WTC11 (cell line): ENCODE results near the gene TMEM151A. TPM values are rescaled to one million over a fixed set of nuclear protein-coding genes. Genes with fewer than 3 reads are reported as not detected.
A peak's percentile ranks its signal among the peaks of the same experiment; 100 is the strongest.

Experiments used
- CREM ChIP-seq: sonication (generic); formaldehyde crosslinking; IDR thresholded peaks from 2 replicates; pipeline ENCODE4 v1.8.1; 2022; ENCODE audit warnings: mild to moderate bottlenecking, missing genetic modification reagents, moderate library complexity
- FOXP1 ChIP-seq: sonication (generic); formaldehyde crosslinking; IDR thresholded peaks from 2 replicates; pipeline ENCODE4 v1.8.0; 2022; ENCODE audit warnings: missing genetic modification reagents, mild to moderate bottlenecking, moderate library complexity, borderline replicate concordance
- GABPB1 ChIP-seq: sonication (generic); formaldehyde crosslinking; IDR thresholded peaks from 2 replicates; pipeline ENCODE4 v1.8.1; 2023; ENCODE audit warnings: mild to moderate bottlenecking, missing genetic modification reagents
- GTF2I ChIP-seq: fragments of 250-450 bp; sonication (Bioruptor Pico); conservative IDR thresholded peaks from 2 replicates; pipeline ENCODE4 v1.4.0; 2021; ENCODE audit warnings: mild to moderate bottlenecking
- MYBL2 ChIP-seq: sonication (generic); formaldehyde crosslinking; IDR thresholded peaks from 2 replicates; pipeline ENCODE4 v1.8.1; 2023; ENCODE audit warnings: mild to moderate bottlenecking, moderate library complexity, missing genetic modification reagents
- NR1H2 ChIP-seq: sonication (generic); formaldehyde crosslinking; IDR thresholded peaks from 2 replicates; pipeline ENCODE4 v1.9.0; 2021; ENCODE audit warnings: mild to moderate bottlenecking, moderate library complexity, missing genetic modification reagents
- PRRX2 ChIP-seq: fragments of 250-450 bp; sonication (Bioruptor Pico); IDR thresholded peaks from 2 replicates; pipeline ENCODE4 v1.8.0; 2021; ENCODE audit warnings: mild to moderate bottlenecking
- RELA ChIP-seq: sonication (generic); formaldehyde crosslinking; IDR thresholded peaks from 2 replicates; pipeline ENCODE4 v1.8.1; 2022; ENCODE audit warnings: missing genetic modification reagents, mild to moderate bottlenecking, borderline replicate concordance
- TCF7 ChIP-seq: sonication (generic); formaldehyde crosslinking; IDR thresholded peaks from 2 replicates; pipeline ENCODE4 v1.8.0; 2022; ENCODE audit warnings: mild to moderate bottlenecking, low read depth, missing genetic modification reagents, moderate library complexity
- TP53 ChIP-seq: sonication (generic); formaldehyde crosslinking; IDR thresholded peaks from 2 replicates; pipeline ENCODE4 v1.8.1; 2023; ENCODE audit warnings: mild to moderate bottlenecking, missing genetic modification reagents
- ZBTB21 ChIP-seq: sonication (generic); formaldehyde crosslinking; IDR thresholded peaks from 2 replicates; pipeline ENCODE4 v1.8.1; 2023; ENCODE audit warnings: mild to moderate bottlenecking, missing genetic modification reagents, borderline replicate concordance
- ZNF121 ChIP-seq: sonication (generic); formaldehyde crosslinking; IDR thresholded peaks from 2 replicates; pipeline ENCODE4 v1.8.0; 2023; ENCODE audit warnings: missing genetic modification reagents
- ZNF138 ChIP-seq: sonication (generic); formaldehyde crosslinking; conservative IDR thresholded peaks from 2 replicates; pipeline ENCODE4 v1.8.1; 2022; ENCODE audit warnings: mild to moderate bottlenecking, moderate library complexity, missing genetic modification reagents
- ZNF219 ChIP-seq: sonication (generic); formaldehyde crosslinking; IDR thresholded peaks from 2 replicates; pipeline ENCODE4 v1.8.0; 2023; ENCODE audit warnings: missing genetic modification reagents, mild to moderate bottlenecking, borderline replicate concordance
- ZNF317 ChIP-seq: sonication (generic); formaldehyde crosslinking; IDR thresholded peaks from 2 replicates; pipeline ENCODE4 v1.8.1; 2023; ENCODE audit warnings: low read depth, mild to moderate bottlenecking, moderate library complexity, missing genetic modification reagents, borderline replicate concordance
- ZNF671 ChIP-seq: fragments of 250-450 bp; sonication (Bioruptor Pico); IDR thresholded peaks from 2 replicates; pipeline ENCODE4 v1.8.0; 2021; ENCODE audit warnings: mild to moderate bottlenecking
- total RNA-seq: library from RNA; stranded (reverse); gene quantifications from 3 replicates; pipeline ENCODE4 v1.2.3, GENCODE V29; 2021
- TF ChIP-seq, protein P1 (sequence below): sonication (generic); formaldehyde crosslinking; conservative IDR thresholded peaks from 2 replicates; pipeline ENCODE4 v1.8.1; 2022; ENCODE audit warnings: mild to moderate bottlenecking, missing genetic modification reagents
- TF ChIP-seq, protein P2 (sequence below): sonication (generic); formaldehyde crosslinking; IDR thresholded peaks from 2 replicates; pipeline ENCODE4 v1.8.0; 2023; ENCODE audit warnings: missing genetic modification reagents, mild to moderate bottlenecking, borderline replicate concordance
- TF ChIP-seq, protein P3 (sequence below): sonication (generic); formaldehyde crosslinking; IDR thresholded peaks from 2 replicates; pipeline ENCODE4 v1.8.1; 2022; ENCODE audit warnings: mild to moderate bottlenecking, moderate library complexity, missing genetic modification reagents
- TF ChIP-seq, protein P4 (sequence below): fragments of 200-600 bp; IDR thresholded peaks from 2 replicates; pipeline ENCODE4 v1.8.0; 2022; ENCODE audit warnings: antibody characterized with exemption
- TF ChIP-seq, protein P5 (sequence below): sonication (generic); formaldehyde crosslinking; IDR thresholded peaks from 2 replicates; pipeline ENCODE4 v1.8.0; 2022; ENCODE audit warnings: mild to moderate bottlenecking, missing genetic modification reagents
- TF ChIP-seq, protein P6 (sequence below): sonication (generic); formaldehyde crosslinking; IDR thresholded peaks from 2 replicates; pipeline ENCODE4 v1.8.1; 2022; ENCODE audit warnings: low read depth, missing genetic modification reagents, borderline replicate concordance
- TF ChIP-seq, protein P7 (sequence below): sonication (generic); formaldehyde crosslinking; IDR thresholded peaks from 2 replicates; pipeline ENCODE4 v1.8.1; 2022; ENCODE audit warnings: mild to moderate bottlenecking, missing genetic modification reagents, moderate library complexity, borderline replicate concordance
- TF ChIP-seq, protein P8 (sequence below): fragments of 250-450 bp; sonication (Bioruptor Pico); conservative IDR thresholded peaks from 2 replicates; pipeline ENCODE4 v1.9.0; 2021; ENCODE audit warnings: mild to moderate bottlenecking

Gene TMEM151A
- total RNA-seq, 1 experiment from 2014 or later, result 2.2 TPM

DNA sequence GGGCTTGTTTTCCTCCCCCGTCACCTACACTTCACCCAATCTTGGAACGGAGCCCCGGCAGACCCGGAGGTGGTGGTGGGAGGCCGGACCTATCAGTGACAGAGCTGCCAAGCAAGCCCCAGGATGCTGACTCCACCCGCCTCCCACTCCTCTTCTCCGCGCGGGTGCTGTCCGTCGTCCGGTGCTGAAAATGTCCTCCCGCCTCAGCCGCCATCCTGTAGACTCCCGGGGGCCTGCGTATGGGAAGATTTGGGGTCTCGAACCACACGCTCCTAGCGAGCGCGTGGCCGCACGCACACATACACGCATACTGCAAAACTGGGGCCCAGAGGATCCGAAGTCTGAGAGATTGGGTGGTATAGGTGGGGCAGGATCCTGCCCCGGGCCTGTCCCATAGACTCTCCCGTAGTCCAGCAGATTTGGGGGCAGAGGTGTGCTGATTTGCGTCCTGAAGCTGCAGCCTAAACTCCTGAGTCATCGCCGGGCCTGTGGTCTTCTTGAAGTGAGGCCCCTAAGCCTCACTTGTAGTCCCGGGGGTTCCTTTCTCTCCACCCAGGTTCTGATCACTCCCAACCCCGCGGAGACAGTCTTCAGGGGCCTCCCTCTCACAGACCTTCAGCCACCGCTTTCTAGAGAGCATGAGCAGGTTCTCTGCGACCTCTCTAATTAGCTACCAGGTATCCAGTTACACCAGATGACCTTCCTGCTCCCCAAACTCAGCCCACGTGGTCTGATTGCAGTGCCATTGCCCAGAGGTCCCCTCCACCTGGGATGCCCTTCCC, 2.0 kb upstream of the TMEM151A start (continued):
- TF ChIP-seq FOXP1 (CRISPR knock-in tag), result peak; percentile 96
- no peak for TF ChIP-seq NR1H2 (CRISPR knock-in tag)
- no peak for TF ChIP-seq ZNF138
- TF ChIP-seq, protein P1, sequence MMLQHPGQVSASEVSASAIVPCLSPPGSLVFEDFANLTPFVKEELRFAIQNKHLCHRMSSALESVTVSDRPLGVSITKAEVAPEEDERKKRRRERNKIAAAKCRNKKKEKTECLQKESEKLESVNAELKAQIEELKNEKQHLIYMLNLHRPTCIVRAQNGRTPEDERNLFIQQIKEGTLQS, result no peak
- peak; percentile 74; the same call in 1 of the 2 replicates for TF ChIP-seq MYBL2 (CRISPR knock-in tag)
- TF ChIP-seq, protein P2, sequence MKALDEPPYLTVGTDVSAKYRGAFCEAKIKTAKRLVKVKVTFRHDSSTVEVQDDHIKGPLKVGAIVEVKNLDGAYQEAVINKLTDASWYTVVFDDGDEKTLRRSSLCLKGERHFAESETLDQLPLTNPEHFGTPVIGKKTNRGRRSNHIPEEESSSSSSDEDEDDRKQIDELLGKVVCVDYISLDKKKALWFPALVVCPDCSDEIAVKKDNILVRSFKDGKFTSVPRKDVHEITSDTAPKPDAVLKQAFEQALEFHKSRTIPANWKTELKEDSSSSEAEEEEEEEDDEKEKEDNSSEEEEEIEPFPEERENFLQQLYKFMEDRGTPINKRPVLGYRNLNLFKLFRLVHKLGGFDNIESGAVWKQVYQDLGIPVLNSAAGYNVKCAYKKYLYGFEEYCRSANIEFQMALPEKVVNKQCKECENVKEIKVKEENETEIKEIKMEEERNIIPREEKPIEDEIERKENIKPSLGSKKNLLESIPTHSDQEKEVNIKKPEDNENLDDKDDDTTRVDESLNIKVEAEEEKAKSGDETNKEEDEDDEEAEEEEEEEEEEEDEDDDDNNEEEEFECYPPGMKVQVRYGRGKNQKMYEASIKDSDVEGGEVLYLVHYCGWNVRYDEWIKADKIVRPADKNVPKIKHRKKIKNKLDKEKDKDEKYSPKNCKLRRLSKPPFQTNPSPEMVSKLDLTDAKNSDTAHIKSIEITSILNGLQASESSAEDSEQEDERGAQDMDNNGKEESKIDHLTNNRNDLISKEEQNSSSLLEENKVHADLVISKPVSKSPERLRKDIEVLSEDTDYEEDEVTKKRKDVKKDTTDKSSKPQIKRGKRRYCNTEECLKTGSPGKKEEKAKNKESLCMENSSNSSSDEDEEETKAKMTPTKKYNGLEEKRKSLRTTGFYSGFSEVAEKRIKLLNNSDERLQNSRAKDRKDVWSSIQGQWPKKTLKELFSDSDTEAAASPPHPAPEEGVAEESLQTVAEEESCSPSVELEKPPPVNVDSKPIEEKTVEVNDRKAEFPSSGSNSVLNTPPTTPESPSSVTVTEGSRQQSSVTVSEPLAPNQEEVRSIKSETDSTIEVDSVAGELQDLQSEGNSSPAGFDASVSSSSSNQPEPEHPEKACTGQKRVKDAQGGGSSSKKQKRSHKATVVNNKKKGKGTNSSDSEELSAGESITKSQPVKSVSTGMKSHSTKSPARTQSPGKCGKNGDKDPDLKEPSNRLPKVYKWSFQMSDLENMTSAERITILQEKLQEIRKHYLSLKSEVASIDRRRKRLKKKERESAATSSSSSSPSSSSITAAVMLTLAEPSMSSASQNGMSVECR (CRISPR knock-in tag), result peak; percentile 58; the same call in 1 of the 2 replicates
- peak; percentile 63; the same call in 1 of the 2 replicates for TF ChIP-seq ZNF219
- TF ChIP-seq RELA (CRISPR knock-in tag), result peak; percentile 94
- no peak for TF ChIP-seq TP53 (CRISPR knock-in tag)
- peak; percentile 59; the same call in 1 of the 2 replicates for TF ChIP-seq ZNF317 (CRISPR knock-in tag)
- TF ChIP-seq, protein P3, sequence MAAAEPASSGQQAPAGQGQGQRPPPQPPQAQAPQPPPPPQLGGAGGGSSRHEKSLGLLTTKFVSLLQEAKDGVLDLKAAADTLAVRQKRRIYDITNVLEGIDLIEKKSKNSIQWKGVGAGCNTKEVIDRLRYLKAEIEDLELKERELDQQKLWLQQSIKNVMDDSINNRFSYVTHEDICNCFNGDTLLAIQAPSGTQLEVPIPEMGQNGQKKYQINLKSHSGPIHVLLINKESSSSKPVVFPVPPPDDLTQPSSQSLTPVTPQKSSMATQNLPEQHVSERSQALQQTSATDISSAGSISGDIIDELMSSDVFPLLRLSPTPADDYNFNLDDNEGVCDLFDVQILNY (CRISPR knock-in tag), result peak; percentile 82
- TF ChIP-seq ZNF671 (CRISPR knock-in tag), result no peak
- TF ChIP-seq ZNF121, result no peak
- TF ChIP-seq ZBTB21, result peak; percentile 53; the same call in 1 of the 2 replicates
- TF ChIP-seq, protein P4, sequence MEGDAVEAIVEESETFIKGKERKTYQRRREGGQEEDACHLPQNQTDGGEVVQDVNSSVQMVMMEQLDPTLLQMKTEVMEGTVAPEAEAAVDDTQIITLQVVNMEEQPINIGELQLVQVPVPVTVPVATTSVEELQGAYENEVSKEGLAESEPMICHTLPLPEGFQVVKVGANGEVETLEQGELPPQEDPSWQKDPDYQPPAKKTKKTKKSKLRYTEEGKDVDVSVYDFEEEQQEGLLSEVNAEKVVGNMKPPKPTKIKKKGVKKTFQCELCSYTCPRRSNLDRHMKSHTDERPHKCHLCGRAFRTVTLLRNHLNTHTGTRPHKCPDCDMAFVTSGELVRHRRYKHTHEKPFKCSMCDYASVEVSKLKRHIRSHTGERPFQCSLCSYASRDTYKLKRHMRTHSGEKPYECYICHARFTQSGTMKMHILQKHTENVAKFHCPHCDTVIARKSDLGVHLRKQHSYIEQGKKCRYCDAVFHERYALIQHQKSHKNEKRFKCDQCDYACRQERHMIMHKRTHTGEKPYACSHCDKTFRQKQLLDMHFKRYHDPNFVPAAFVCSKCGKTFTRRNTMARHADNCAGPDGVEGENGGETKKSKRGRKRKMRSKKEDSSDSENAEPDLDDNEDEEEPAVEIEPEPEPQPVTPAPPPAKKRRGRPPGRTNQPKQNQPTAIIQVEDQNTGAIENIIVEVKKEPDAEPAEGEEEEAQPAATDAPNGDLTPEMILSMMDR, result no peak
- no peak for TF ChIP-seq GTF2I
- TF ChIP-seq GABPB1 (CRISPR knock-in tag), result no peak
- TF ChIP-seq PRRX2 (CRISPR knock-in tag), result 0 out of 2 replicates have a peak, but pooled peaks have one; percentile 78
- TF ChIP-seq TCF7 (CRISPR knock-in tag), result peak; percentile 90
- TF ChIP-seq, protein P5, sequence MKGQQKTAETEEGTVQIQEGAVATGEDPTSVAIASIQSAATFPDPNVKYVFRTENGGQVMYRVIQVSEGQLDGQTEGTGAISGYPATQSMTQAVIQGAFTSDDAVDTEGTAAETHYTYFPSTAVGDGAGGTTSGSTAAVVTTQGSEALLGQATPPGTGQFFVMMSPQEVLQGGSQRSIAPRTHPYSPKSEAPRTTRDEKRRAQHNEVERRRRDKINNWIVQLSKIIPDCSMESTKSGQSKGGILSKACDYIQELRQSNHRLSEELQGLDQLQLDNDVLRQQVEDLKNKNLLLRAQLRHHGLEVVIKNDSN (CRISPR knock-in tag), result peak; percentile 52; the same call in 1 of the 2 replicates
- TF ChIP-seq, protein P6, sequence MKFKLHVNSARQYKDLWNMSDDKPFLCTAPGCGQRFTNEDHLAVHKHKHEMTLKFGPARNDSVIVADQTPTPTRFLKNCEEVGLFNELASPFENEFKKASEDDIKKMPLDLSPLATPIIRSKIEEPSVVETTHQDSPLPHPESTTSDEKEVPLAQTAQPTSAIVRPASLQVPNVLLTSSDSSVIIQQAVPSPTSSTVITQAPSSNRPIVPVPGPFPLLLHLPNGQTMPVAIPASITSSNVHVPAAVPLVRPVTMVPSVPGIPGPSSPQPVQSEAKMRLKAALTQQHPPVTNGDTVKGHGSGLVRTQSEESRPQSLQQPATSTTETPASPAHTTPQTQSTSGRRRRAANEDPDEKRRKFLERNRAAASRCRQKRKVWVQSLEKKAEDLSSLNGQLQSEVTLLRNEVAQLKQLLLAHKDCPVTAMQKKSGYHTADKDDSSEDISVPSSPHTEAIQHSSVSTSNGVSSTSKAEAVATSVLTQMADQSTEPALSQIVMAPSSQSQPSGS, result no peak
- TF ChIP-seq, protein P7, sequence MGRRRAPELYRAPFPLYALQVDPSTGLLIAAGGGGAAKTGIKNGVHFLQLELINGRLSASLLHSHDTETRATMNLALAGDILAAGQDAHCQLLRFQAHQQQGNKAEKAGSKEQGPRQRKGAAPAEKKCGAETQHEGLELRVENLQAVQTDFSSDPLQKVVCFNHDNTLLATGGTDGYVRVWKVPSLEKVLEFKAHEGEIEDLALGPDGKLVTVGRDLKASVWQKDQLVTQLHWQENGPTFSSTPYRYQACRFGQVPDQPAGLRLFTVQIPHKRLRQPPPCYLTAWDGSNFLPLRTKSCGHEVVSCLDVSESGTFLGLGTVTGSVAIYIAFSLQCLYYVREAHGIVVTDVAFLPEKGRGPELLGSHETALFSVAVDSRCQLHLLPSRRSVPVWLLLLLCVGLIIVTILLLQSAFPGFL (CRISPR knock-in tag), result peak; percentile 84; the same call in 1 of the 2 replicates
- TF ChIP-seq CREM (CRISPR knock-in tag), result no peak
- TF ChIP-seq, protein P8, sequence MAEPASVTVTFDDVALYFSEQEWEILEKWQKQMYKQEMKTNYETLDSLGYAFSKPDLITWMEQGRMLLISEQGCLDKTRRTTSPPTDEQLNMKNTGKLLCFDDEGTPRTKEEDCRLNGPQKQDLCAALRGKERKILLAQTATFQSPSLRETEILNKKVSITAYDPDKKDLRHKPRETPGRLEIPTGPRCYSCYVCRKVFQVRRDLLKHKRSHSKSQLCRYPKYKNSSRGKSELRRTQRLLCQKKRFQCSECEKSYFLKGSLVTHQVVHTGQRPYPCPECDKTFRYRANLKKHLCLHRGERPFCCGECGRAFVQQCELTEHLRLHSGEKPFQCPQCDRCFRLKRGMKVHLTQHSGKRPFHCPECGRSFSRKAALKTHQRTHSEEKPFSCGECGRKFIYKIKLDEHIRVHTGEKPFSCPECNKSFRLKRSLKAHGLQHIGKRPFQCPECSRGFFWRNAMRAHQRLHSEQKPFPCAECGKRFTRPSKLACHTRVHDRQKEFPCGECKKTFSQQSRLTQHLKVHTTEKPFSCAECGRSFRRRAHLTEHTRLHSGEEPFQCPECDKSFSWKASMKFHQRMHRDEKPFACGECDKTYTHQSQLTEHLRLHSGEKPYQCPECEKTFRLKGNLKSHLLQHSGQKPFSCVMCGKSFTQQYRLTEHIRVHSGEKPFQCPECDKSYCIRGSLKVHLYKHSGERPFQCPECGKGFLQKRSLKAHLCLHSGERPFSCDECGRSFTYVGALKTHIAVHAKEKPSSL (CRISPR knock-in tag), result no peak
